Uterus (tissue), 2 donors: ENCODE results near the gene ING3.

Source experiments
- POLR2A ChIP-seq, 2 donors: fragments of 450-650 bp; IDR thresholded peaks; one replicate each; pipeline ENCODE4 v1.6.1; 2016; ENCODE audit warnings: antibody characterized with exemption in 2 of 2, mild to moderate bottlenecking in 1 of 2, moderate library complexity in 1 of 2
- TF ChIP-seq, protein P1 (sequence below), 4 experiments: fragments of 200-600 bp in 2 of 4; fragments of 450-650 bp in 2 of 4; sonication (generic) in 2 of 4; IDR thresholded peaks; one replicate each; pipeline ENCODE4 v1.5.1; 2016 to 2019; ENCODE audit warnings: antibody characterized with exemption in 4 of 4, mild to moderate bottlenecking in 2 of 4, moderate library complexity in 1 of 4

DNA sequence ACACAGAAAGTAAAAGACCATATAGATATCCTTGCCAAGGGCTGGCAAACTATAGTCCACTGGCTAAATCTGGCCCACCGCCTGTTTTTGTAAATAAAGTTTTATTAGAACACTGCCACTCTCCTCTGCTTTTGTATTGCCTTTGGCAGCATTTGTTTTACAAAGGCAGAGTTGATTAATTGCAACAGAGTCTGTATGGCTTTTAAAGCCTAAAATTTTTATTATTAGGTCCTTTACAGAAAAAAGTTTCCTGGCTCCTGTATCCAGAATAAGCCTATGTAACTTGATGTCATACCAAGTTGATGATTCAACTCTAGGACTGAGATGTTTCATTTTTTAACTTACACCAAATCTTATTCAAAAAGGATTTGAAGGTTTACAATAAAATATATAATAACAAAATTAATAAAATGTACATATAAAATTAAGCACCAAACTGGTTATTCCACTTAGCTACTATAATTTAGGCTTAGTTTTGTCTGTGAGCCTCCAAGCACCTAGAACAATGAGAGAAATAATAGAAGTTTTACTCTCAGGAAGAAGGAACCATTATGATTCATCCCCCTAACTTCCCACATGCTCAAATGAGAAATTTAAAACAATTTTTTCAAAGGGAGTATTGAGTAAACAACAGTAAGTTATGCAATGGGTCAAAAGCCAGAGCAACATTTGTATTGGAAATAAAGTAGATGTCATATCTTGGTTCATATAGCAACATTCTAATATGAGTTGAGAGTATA lies 69.8 kb downstream of the ING3 start:
- TF ChIP-seq, protein P1, sequence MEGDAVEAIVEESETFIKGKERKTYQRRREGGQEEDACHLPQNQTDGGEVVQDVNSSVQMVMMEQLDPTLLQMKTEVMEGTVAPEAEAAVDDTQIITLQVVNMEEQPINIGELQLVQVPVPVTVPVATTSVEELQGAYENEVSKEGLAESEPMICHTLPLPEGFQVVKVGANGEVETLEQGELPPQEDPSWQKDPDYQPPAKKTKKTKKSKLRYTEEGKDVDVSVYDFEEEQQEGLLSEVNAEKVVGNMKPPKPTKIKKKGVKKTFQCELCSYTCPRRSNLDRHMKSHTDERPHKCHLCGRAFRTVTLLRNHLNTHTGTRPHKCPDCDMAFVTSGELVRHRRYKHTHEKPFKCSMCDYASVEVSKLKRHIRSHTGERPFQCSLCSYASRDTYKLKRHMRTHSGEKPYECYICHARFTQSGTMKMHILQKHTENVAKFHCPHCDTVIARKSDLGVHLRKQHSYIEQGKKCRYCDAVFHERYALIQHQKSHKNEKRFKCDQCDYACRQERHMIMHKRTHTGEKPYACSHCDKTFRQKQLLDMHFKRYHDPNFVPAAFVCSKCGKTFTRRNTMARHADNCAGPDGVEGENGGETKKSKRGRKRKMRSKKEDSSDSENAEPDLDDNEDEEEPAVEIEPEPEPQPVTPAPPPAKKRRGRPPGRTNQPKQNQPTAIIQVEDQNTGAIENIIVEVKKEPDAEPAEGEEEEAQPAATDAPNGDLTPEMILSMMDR (IDR thresholded peaks at IDR 0.05) = no peak
- TF ChIP-seq POLR2A (IDR thresholded peaks at IDR 0.05) = no peak
